ENCODE data around the gene TMC2.

The TMC2 gene

DNA sequence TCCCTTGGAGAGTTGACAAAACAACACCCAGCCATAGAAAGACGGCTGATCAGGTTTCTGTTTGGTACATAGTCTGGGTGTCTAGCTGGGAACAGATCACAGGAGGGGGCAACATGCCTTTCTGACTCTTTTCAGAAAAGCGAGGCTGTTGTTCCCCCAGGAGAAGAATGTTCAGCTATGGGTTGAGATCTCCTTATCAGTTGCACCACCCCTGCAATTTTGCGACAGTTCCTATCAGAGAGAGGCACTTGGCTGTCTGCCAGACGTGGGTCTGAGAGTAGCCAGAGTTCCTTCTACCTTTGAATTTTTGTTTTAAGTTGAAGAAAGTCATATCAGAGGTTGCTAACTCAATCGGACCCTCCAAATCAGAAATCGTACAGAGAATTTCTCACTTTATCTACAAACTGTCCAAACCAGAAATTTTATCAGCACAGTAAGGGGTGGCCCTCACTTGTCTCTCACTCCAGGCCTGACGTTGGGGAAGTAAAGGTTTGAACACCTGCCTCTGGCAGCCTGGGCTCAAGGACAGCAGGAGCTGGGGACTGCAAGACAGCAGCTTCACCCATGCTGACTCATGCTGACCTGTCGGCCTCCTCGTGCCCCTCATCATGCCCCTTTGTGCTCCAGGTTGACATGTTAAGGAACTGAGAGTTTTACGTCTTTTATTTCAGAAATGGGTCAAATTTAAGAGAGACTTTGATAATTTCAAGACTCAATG is 42.3 kb downstream of the TMC2 start:
- no peak for DNase-seq

DNA sequence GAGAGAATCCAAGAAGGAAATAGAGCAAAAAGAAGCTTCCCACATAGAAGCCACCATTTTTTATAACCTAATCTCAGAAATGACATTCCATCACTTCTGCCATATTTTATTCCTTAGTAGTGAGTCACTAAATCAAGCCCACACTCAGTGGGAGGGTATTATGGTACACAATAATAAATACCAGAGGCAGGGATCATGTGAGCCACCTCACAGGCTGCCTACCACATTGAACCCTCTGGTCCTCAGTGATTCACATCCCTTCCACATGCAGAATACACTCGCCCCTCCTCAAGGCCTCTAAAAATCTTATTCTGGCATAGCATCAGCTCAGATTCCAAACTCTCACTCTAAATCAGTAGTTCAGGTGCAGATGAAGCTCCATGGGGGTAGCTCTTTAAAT is 49.4 kb downstream of the TMC2 start:
- no peak for DNase-seq

DNA sequence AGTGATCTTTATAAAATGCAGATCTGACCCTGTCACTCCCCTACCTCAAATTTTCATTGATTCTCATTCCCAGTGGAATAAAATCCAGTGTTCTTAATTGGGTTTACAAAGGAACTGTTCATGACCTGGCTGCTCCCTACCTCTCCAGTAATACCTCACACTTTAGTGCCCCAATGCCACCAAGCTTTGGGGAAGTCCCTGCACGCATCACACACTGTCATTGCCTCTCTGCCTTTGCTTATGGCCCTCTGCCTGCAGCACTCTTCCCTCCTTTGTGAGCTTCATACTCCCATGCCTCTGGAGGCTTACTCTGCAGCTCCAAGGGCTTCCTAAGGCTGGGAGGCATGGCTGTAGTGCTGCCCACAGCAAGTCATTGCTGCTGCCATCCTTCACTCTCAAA is 57.4 kb downstream of the TMC2 start:
- no peak for DNase-seq

DNA sequence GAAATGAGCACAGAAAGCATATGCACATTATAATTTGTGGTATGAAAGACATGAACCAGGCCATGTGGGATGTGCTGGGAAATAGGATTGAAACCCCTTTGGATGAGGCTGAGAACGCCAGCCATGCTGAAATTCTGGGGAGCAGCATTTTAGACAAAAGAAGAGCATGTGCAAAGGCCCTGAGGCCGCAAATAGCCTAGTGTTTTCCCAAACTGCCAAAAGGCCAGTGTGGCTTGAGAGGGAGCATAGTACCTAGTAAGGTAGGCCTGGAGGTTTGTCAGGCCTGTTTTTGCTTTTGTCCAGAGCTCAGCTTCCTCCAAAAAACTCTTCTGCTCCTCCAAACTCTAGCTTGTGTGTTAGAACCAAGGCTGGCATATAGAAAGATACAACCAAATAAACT is 58.7 kb downstream of the TMC2 start:
- DNase-seq, result no peak

- DNase-seq, result no peak
Measured at GRCh38 chr20:2596673-2597279, 60.4 kb downstream of the TMC2 start.

DNA sequence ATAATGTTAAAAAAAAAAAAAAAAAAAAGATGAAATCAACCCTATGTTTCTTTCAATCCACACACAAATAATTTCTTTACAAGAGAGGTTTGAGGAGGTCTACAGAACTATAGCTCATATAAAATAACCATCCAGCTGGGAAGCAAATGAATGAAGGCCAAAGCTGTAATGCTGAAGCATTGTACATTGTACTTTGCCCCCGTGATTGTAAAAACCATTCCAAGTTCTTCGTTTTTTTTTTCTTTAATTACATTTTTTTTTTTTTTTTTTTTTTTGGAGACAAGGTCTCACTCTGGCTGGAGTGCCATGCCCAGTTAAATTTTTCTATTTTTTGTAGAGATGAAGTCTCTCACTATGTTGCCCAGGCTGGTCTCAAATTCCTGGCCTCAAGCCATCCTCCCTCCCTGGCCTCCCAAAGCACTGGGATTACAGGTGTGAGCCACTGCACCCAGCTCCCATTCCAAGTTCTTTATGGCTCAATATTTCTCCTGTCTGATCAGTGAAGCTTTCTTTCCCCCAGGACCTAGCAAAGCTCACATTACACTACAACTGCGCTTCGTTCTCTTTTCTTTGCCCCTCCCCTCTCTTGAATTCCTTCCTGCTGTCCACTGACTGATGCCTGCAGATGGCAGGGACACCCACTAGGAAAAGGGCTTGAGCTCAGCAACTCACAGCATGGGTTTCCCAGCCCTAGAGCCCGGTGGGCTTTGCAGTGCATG is 63.1 kb downstream of the TMC2 start:
- DNase-seq, result no peak

DNA sequence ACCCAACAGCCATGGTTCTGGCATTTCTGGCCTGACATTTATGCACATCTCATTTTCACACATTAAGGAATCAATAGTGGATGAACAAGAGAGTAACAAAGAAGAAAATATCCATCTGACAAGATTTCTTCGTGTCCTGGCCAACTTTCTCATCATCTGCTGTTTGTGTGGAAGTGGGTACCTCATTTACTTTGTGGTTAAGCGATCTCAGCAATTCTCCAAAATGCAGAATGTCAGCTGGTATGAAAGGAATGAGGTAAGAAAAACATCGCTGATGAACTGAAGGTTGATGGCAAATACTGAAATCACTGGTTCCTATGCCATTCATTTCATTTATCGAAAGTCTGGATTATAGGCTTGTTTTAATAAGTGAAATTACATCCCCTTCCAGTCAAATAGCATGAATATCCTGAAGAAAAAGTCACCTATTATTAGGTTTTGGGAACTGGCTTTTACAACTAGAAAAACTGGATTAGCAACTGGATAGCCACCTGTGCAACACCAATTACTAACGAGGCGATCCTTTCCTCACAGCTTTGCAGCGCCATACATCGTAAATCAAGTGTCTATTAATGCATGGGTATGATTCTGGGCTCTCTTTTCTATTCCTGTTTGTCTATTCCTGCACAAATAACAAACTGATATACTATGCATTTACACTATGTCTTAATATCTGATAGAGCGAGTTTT is 65.8 kb downstream of the TMC2 start:
- DNase-seq, result no peak

- no peak for DNase-seq
Measured at GRCh38 chr20:2602746-2603145, 66.4 kb downstream of the TMC2 start.

DNA sequence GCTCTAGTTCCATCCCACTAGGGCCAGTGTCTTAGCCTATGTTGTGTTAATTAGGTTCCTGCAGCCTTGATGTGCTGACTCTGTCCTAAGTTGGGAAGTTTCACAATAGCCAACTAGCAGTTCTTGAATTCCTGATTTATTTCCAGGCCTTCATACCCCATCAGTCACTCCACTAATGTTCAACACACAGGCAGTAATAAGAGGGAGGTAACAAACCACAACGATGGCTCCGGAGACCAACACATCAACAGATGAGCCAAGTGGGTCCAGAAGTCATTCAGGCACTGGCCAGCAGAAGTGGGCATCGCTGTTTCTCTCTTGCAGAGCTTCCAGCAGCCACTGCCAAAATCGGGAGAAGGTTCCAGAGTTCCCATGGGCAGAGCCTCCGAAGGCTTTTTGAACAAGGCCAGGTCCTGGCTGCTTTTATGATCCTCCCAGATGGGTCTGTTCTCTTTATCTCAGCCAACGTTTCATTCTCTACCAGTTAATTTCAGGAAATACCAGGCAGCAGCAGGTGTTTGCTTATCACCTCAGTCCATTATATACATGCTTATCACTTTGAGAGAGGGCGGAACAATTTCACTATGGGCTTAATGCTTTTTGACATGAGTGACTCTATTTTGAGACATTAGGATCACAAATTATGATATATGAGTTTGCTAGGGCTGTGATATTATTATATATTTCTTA is 67.6 kb downstream of the TMC2 start:
- no peak for DNase-seq

DNA sequence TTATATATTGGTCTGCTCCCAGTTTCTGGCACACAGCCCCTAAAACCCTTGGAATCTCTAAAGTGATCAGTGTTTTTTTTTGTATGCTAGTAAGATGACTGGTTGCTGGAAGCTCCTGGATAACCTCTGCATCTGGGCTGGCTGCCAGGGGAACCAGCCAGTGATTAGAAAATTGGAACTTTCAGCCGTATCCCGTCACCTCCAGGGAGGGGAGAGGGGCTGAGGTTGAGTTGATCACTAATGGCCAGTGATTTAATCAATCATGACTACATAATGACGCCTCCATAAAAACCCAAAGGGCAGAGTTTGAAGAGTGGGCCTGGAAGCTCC is 68.1 kb downstream of the TMC2 start:
- DNase-seq, result no peak

GRCh38 chr20:2606507-2607006 is 70.2 kb downstream of the TMC2 start:
- no peak for DNase-seq

GRCh38 chr20:2610326-2610725 is 74.0 kb downstream of the TMC2 start:
- DNase-seq, result no peak

- no peak for DNase-seq
Measured at GRCh38 chr20:2610941-2611720, 74.8 kb downstream of the TMC2 start.

DNA sequence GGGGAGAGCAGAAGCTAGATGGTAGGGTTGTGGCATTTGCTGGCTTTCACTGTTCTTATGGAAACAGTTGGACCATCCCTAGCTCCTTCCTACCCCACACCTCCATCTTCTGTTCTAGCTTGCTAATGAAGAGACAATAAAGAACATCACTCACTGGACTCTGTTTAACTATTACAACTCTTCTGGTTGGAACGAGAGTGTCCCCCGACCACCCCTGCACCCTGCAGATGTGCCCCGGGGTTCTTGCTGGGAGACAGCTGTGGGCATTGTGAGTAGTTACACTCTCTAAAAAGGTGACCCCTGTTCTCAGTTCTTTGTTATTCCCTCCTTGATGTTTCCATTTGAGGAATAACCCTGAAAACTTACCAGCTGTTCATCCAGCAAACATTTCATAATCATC is 75.7 kb downstream of the TMC2 start:
- DNase-seq, result no peak

GRCh38 chr20:2616634-2617033 is 80.3 kb downstream of the TMC2 start:
- no peak for DNase-seq

GRCh38 chr20:2617099-2617714 is 80.8 kb downstream of the TMC2 start:
- no peak for DNase-seq

DNA sequence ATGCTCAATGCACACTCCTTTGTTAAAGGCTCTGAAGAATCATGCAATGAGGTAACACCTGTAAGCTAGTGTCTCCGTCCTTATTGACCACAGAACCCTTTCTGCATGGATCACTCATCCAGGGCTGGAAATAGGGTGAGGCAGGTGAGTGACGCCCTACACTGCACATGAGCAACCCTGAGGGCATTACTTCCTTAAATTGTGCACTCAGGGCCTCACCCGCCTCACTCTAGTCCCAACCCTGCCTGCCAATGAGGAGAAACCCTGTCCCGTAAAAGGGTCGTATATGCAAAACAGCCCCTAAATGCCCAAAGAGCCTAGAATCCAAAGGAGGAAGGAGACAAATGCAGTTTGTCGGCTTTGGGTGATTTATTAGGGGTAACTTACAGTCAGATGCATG is 82.4 kb downstream of the TMC2 start:
- DNase-seq, result no peak

GRCh38 chr20:2619337-2619736 is 83.0 kb downstream of the TMC2 start:
- DNase-seq, result no peak

- no peak for DNase-seq
Measured at GRCh38 chr20:2619961-2620595, 83.7 kb downstream of the TMC2 start.

GRCh38 chr20:2624190-2624589 is 87.8 kb downstream of the TMC2 start:
- DNase-seq, result no peak

GRCh38 chr20:2625062-2625461 is 88.7 kb downstream of the TMC2 start:
- DNase-seq, result no peak

All from stimulated activated CD4-positive, alpha-beta T cell treated with anti-CD3 and anti-CD28 coated beads, Interleukin-4, amount 100 ng/mL, for 24 hours (primary cell).